GM23338 (cell line): ENCODE data around the gene ETF1. TPM values are rescaled to one million over a fixed set of nuclear protein-coding genes. Genes with fewer than 3 reads are reported as not detected.

Experiments
- ATAC-seq: fragments of 200-7000 bp; cut with Tn5 transposase; 3 replicates; pipeline ENCODE4 v1.9.1; 2020
- DNase-seq: peaks from one replicate; pipeline ENCODE4 v3.0.0-alpha.2; 2015; ENCODE audit warnings: low spot score
- H2AFZ ChIP-seq: fragments of 200-600 bp; sonication (generic); 2 replicates; pipeline ENCODE4 v1.8.0; 2016; ENCODE audit warnings: antibody characterized with exemption, mild to moderate bottlenecking, moderate library complexity
- H3F3A ChIP-seq: fragments of 200-600 bp; sonication (generic); replicated peaks from 2 replicates; pipeline ENCODE4 v1.8.0; 2017; ENCODE audit warnings: antibody characterized with exemption, mixed run types, low read depth
- H3K27ac ChIP-seq: fragments of 200-600 bp; sonication (generic); 2 replicates; pipeline ENCODE4 v1.6.1; 2016; ENCODE audit warnings: low read depth
- H3K27me3 ChIP-seq: fragments of 200-600 bp; sonication (generic); 2 replicates; pipeline ENCODE4 v1.8.0; 2016; ENCODE audit warnings: mild to moderate bottlenecking, mixed run types, moderate library complexity; ENCODE audit not compliant: insufficient read depth
- H3K36me3 ChIP-seq: fragments of 200-600 bp; sonication (generic); 2 replicates; pipeline ENCODE4 v1.8.0; 2016; ENCODE audit warnings: mild to moderate bottlenecking; ENCODE audit not compliant: insufficient read depth
- H3K4me1 ChIP-seq: fragments of 200-600 bp; sonication (generic); 2 replicates; pipeline ENCODE4 v1.8.0; 2016; ENCODE audit warnings: mild to moderate bottlenecking, moderate library complexity; ENCODE audit not compliant: insufficient read depth
- H3K4me2 ChIP-seq: fragments of 200-600 bp; sonication (generic); 2 replicates; pipeline ENCODE4 v1.7.1; 2017; ENCODE audit warnings: mixed run types
- H3K4me3 ChIP-seq: fragments of 200-600 bp; sonication (generic); 2 replicates; pipeline ENCODE4 v1.6.1; 2016; ENCODE audit warnings: mixed run types
- H3K79me2 ChIP-seq: fragments of 200-600 bp; sonication (generic); replicated peaks from 2 replicates; pipeline ENCODE4 v1.8.0; 2017; ENCODE audit warnings: mild to moderate bottlenecking; ENCODE audit not compliant: insufficient read depth
- H3K9me2 ChIP-seq: fragments of 200-600 bp; sonication (generic); 2 replicates; pipeline ENCODE4 v1.8.0; 2017; ENCODE audit not compliant: insufficient read depth
- H4K20me1 ChIP-seq: fragments of 200-600 bp; sonication (generic); replicated peaks from 2 replicates; pipeline ENCODE4 v1.8.0; 2017; ENCODE audit warnings: mild to moderate bottlenecking; ENCODE audit not compliant: insufficient read depth
- H3K27ac Mint-ChIP-seq: 2 replicates; pipeline ENCODE4 v1.8.0; 2020; ENCODE audit warnings: inconsistent platforms, mild to moderate bottlenecking, moderate library complexity, mixed read lengths
- H3K27me3 Mint-ChIP-seq: 3 replicates; pipeline ENCODE4 v1.8.0; 2022; ENCODE audit warnings: low read depth, mild to moderate bottlenecking, moderate library complexity, mixed read lengths, inconsistent platforms; ENCODE audit not compliant: insufficient read depth, poor library complexity
- H3K36me3 Mint-ChIP-seq: 3 replicates; pipeline ENCODE4 v1.8.0; 2021; ENCODE audit warnings: low read depth, mild to moderate bottlenecking, inconsistent platforms, moderate library complexity, mixed read lengths
- H3K4me1 Mint-ChIP-seq: 3 replicates; pipeline ENCODE4 v1.8.0; 2020; ENCODE audit warnings: mild to moderate bottlenecking, inconsistent platforms, mixed read lengths
- H3K4me3 Mint-ChIP-seq: 3 replicates; pipeline ENCODE4 v1.8.0; 2021; ENCODE audit warnings: moderate library complexity, mild to moderate bottlenecking, inconsistent platforms, mixed read lengths
- H3K9me3 Mint-ChIP-seq: 3 replicates; pipeline ENCODE4 v1.8.0; 2020; ENCODE audit warnings: moderate library complexity, mild to moderate bottlenecking, inconsistent platforms, mixed read lengths
- CREB1 ChIP-seq: fragments of 250-450 bp; sonication (Bioruptor Pico); IDR thresholded peaks from 2 replicates; pipeline ENCODE4 v1.5.0; 2020; ENCODE audit warnings: low read depth, mild to moderate bottlenecking, moderate library complexity
- ETS1 ChIP-seq: IDR thresholded peaks from 2 replicates; pipeline ENCODE4 v1.6.1; 2016; ENCODE audit warnings: antibody characterized with exemption
- EZH2 ChIP-seq: fragments of 200-600 bp; sonication (generic); IDR thresholded peaks from one replicate; pipeline ENCODE4 v1.8.0; 2017; ENCODE audit warnings: antibody characterized with exemption, mild to moderate bottlenecking, low read depth; ENCODE audit not compliant: unreplicated experiment
- JUNB ChIP-seq: IDR thresholded peaks from one replicate; pipeline ENCODE4 v1.6.1; 2016; ENCODE audit warnings: antibody characterized with exemption; ENCODE audit not compliant: unreplicated experiment
- POLR2AphosphoS5 ChIP-seq: IDR thresholded peaks from 2 replicates; pipeline ENCODE4 v1.6.1; 2016; ENCODE audit warnings: antibody characterized with exemption, low read depth
- REST ChIP-seq: IDR thresholded peaks from one replicate; pipeline ENCODE4 v1.6.1; 2018; ENCODE audit warnings: antibody characterized with exemption; ENCODE audit not compliant: unreplicated experiment
- ZNF114 ChIP-seq: fragments of 250-450 bp; sonication (Bioruptor Pico); IDR thresholded peaks from 2 replicates; pipeline ENCODE4 v1.5.0; 2020; ENCODE audit warnings: mild to moderate bottlenecking, moderate library complexity
- polyA plus RNA-seq: library from polyadenylated mRNA; unstranded; fragments of >200 nt; fragmentation: Nextera tagmentation; extraction: Ambion mirVana; gene quantifications from 2 replicates; pipeline ENCODE4 v1.2.1, GENCODE V29; 2016
- total RNA-seq: library from RNA; depleted of rRNA; stranded (reverse); fragments of >200 nt; shearing (Covaris generic); gene quantifications from 2 replicates; pipeline ENCODE4 v1.2.3, GENCODE V29; 2014

Gene ETF1
- total and polyA plus RNA-seq, 2 experiments from 2014 or later: 68.9 to 136 TPM

GRCh38 chr5:138490648-138491283 is 52.3 kb downstream of the ETF1 start:
- H3K4me1 Mint-ChIP-seq: peaks cover 28% of the 10 kb centered on the region
- no peak overlapping the region for H2AFZ ChIP-seq
- H3K27me3 ChIP-seq: peaks cover 26% of the 10 kb centered on the region
- no peaks in the 10 kb centered on the region; the same call in 2 of the 3 replicates for H3K9me3 Mint-ChIP-seq
- H3K4me3 ChIP-seq: peak overlapping the region; percentile 68
- peak overlapping the region; percentile 65 for H3K4me3 Mint-ChIP-seq
- no peaks in the 10 kb centered on the region for H4K20me1 ChIP-seq
- peak overlapping the region; percentile 87 for H3K4me2 ChIP-seq
- no peaks in the 10 kb centered on the region; the same call in 2 of the 3 replicates for H3K36me3 Mint-ChIP-seq
- H3K9me2 ChIP-seq: no peaks in the 10 kb centered on the region
- H3K4me1 ChIP-seq: peaks cover 7% of the 10 kb centered on the region
- no peaks in the 10 kb centered on the region for H3K36me3 ChIP-seq
- ATAC-seq (no peak), DNase-seq (no peak)
- no peak overlapping the region for H3K27ac ChIP-seq
- TF ChIP-seq REST (no peak), JUNB (no peak), POLR2AphosphoS5 (no peak)
- peaks cover 42% of the 10 kb centered on the region for H3K27me3 Mint-ChIP-seq
- no peak overlapping the region for H3K27ac Mint-ChIP-seq
- H3K79me2 ChIP-seq: no peaks in the 10 kb centered on the region
- 0 out of 2 replicates have a peak, but pooled peaks cover 7% of the 10 kb centered on the region for H3F3A ChIP-seq

GRCh38 chr5:138489683-138490061 is 53.4 kb downstream of the ETF1 start:
- Mint-ChIP-seq H3K27ac (no peak overlapping the region), H3K36me3 (no peaks in the 10 kb centered on the region; the same call in 2 of the 3 replicates), H3K4me1 (peaks cover 28% of the 10 kb centered on the region), H3K9me3 (no peaks in the 10 kb centered on the region; the same call in 2 of the 3 replicates), H3K4me3 (no peak overlapping the region), H3K27me3 (peaks cover 39% of the 10 kb centered on the region)
- H3K36me3 ChIP-seq: no peaks in the 10 kb centered on the region
- no peaks in the 10 kb centered on the region for H4K20me1 ChIP-seq
- H3K4me3 ChIP-seq: no peak overlapping the region
- peaks cover 26% of the 10 kb centered on the region for H3K27me3 ChIP-seq
- H2AFZ ChIP-seq: peak overlapping the region; percentile 78; the same call in 1 of the 2 replicates
- no peaks in the 10 kb centered on the region for H3K79me2 ChIP-seq
- H3K4me1 ChIP-seq: peaks cover 7% of the 10 kb centered on the region
- H3K9me2 ChIP-seq: no peaks in the 10 kb centered on the region
- no peak overlapping the region for H3K27ac ChIP-seq
- no peak for ATAC-seq
- 0 out of 2 replicates have a peak, but pooled peaks cover 7% of the 10 kb centered on the region for H3F3A ChIP-seq
- DNase-seq: no peak
- no peak overlapping the region for H3K4me2 ChIP-seq
- TF ChIP-seq ZNF114 (CRISPR knock-in tag) (no peak), JUNB (no peak), POLR2AphosphoS5 (no peak), ETS1 (no peak), REST (no peak), CREB1 (CRISPR knock-in tag) (no peak), EZH2 (no peak)
